DOHH2 (cell line): ENCODE measurements around the gene KLF2.

Source experiments
- H3F3A ChIP-seq: fragments of 200-600 bp; sonication (generic), shearing (Covaris generic); 2 replicates; pipeline ENCODE4 v1.6.0; 2016; ENCODE audit warnings: antibody characterized with exemption, mild to moderate bottlenecking; ENCODE audit not compliant: control insufficient read depth, insufficient read depth
- H3K27ac ChIP-seq: fragments of 200-600 bp; sonication (generic); 2 replicates; pipeline ENCODE4 v1.5.1; 2014; ENCODE audit warnings: low read depth, mild to moderate bottlenecking, low read length, moderate library complexity
- H3K27me3 ChIP-seq: fragments of 200-600 bp; sonication (generic); 2 replicates; pipeline ENCODE4 v1.6.1; 2014; ENCODE audit warnings: mild to moderate bottlenecking, low read length, mixed read lengths; ENCODE audit not compliant: control insufficient read depth
- H3K36me3 ChIP-seq: fragments of 200-600 bp; sonication (generic); 2 replicates; pipeline ENCODE4 v1.6.1; 2014; ENCODE audit warnings: mild to moderate bottlenecking, low read length, moderate library complexity, mixed read lengths; ENCODE audit not compliant: control insufficient read depth
- H3K4me1 ChIP-seq: fragments of 200-600 bp; sonication (generic); 2 replicates; pipeline ENCODE4 v1.6.1; 2014; ENCODE audit warnings: mild to moderate bottlenecking, low read length, mixed read lengths; ENCODE audit not compliant: control insufficient read depth
- H3K4me2 ChIP-seq: fragments of 200-600 bp; sonication (generic); 2 replicates; pipeline ENCODE4 v1.6.0; 2014; ENCODE audit warnings: mild to moderate bottlenecking, low read length, moderate library complexity
- H3K4me3 ChIP-seq: fragments of 200-600 bp; sonication (generic); 2 replicates; pipeline ENCODE4 v1.5.1; 2014; ENCODE audit warnings: mild to moderate bottlenecking, low read length, mixed read lengths
- H3K79me2 ChIP-seq: fragments of 200-600 bp; sonication (generic); 2 replicates; pipeline ENCODE4 v1.6.1; 2014; ENCODE audit warnings: mild to moderate bottlenecking, low read length, mixed read lengths; ENCODE audit not compliant: control insufficient read depth
- H3K9me2 ChIP-seq: fragments of 200-600 bp; sonication (generic); replicated peaks from 2 replicates; pipeline ENCODE4 v1.6.1; 2014; ENCODE audit warnings: mild to moderate bottlenecking, low read length, mixed read lengths; ENCODE audit not compliant: control insufficient read depth
- H3K9me3 ChIP-seq: fragments of 200-600 bp; sonication (generic); 2 replicates; pipeline ENCODE4 v1.6.1; 2014; ENCODE audit warnings: antibody characterized with exemption, low read length, mixed read lengths; ENCODE audit not compliant: control insufficient read depth, insufficient read depth
- H4K20me1 ChIP-seq: fragments of 200-600 bp; sonication (generic); 2 replicates; pipeline ENCODE4 v1.6.0; 2014; ENCODE audit warnings: low read depth, mild to moderate bottlenecking, antibody characterized with exemption, low read length, moderate library complexity; ENCODE audit not compliant: control insufficient read depth, insufficient read depth
- CTCF ChIP-seq: fragments of 200-600 bp; sonication (generic); IDR thresholded peaks from one replicate; pipeline ENCODE4 v1.5.1; 2014; ENCODE audit warnings: antibody characterized with exemption, mild to moderate bottlenecking, low read depth, low read length; ENCODE audit not compliant: poor library complexity, severe bottlenecking
- EZH2phosphoT487 ChIP-seq: fragments of 200-600 bp; sonication (generic); IDR thresholded peaks from 2 replicates; pipeline ENCODE4 v1.6.1; 2017; ENCODE audit warnings: borderline replicate concordance, mild to moderate bottlenecking, antibody characterized with exemption, low read length, moderate library complexity, mixed read lengths

The KLF2 gene

GRCh38 chr19:16308081-16308480 lies 16.5 kb upstream of the KLF2 start:
- H3K36me3 ChIP-seq = no peaks in the 10 kb centered on the region

GRCh38 chr19:16309643-16310042 lies 15.0 kb upstream of the KLF2 start:
- TF ChIP-seq CTCF (no peak), EZH2phosphoT487 (no peak)
- Histone ChIP-seq H3K79me2 (no peaks in the 10 kb centered on the region), H3K9me2 (no peaks in the 10 kb centered on the region), H3K27ac (no peak overlapping the region), H3K4me1 (peaks cover 6% of the 10 kb centered on the region), H3K4me3 (no peak overlapping the region), H4K20me1 (no peaks in the 10 kb centered on the region), H3K27me3 (no peaks in the 10 kb centered on the region), H3F3A (0 out of 2 replicates have a peak, but pooled peaks cover 3% of the 10 kb centered on the region), H3K4me2 (no peak overlapping the region), H3K9me3 (no peaks in the 10 kb centered on the region), H3K36me3 (no peaks in the 10 kb centered on the region)

More at GRCh38 chr19:16308081-16308480, 16.5 kb upstream of the KLF2 start:
- no peaks in the 10 kb centered on the region for H3K79me2 ChIP-seq
- no peak overlapping the region for H3K4me2 ChIP-seq
- no peaks in the 10 kb centered on the region for H4K20me1 ChIP-seq
- H3K9me3 ChIP-seq = no peaks in the 10 kb centered on the region
- no peaks in the 10 kb centered on the region for H3K9me2 ChIP-seq
- H3K27ac ChIP-seq = no peak overlapping the region
- peaks cover 22% of the 10 kb centered on the region for H3K4me1 ChIP-seq
- no peaks in the 10 kb centered on the region for H3K27me3 ChIP-seq
- TF ChIP-seq CTCF (no peak), EZH2phosphoT487 (no peak)
- H3F3A ChIP-seq = 0 out of 2 replicates have a peak, but pooled peaks cover 3% of the 10 kb centered on the region
- no peak overlapping the region for H3K4me3 ChIP-seq

DNA sequence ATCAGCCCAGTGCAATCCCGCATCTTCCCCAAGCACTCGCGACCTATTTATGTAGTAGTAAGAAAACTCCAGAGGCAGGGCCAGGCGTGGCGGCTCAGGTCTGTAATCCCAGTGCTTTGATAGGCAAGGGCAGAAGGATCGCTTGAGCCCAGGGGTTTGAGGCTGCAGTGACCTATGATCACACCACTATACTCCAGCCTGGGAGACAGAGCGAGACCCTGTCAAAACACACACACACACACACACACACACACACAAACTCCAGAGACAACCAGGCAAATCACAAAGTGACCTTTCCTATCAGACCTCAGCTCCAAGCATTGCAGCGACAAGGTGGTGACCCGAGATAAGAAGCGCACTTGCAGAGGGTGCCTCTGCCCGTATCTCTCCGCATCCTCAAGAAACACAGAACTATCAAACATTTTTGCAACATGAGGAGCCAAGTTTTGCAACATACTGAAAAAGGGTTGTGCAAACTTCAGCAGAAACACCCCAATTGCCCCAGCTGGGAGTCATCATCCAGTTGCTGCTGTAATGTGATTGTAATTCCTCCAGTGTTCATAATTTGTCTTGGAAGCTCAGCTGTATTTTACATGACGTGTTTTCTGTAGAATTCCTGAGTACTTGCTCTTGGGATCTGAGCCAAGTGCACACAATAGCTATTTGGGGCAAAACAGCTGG lies 8.7 kb upstream of the KLF2 start:
- H3K79me2 ChIP-seq = no peaks in the 10 kb centered on the region
- H3K27ac ChIP-seq = peak overlapping the region; percentile 67
- H3K4me2 ChIP-seq = peak overlapping the region; percentile 44
- H3K27me3 ChIP-seq = peaks cover 4% of the 10 kb centered on the region; the same call in 1 of the 2 replicates
- H3K36me3 ChIP-seq = no peaks in the 10 kb centered on the region
- H3K4me3 ChIP-seq = peak overlapping the region; percentile 18
- H3K9me2 ChIP-seq = no peaks in the 10 kb centered on the region
- TF ChIP-seq EZH2phosphoT487 = no peak
- no peak for TF ChIP-seq CTCF
- H3F3A ChIP-seq = peaks cover 6% of the 10 kb centered on the region; the same call in 1 of the 2 replicates
- H3K9me3 ChIP-seq = no peaks in the 10 kb centered on the region
- no peaks in the 10 kb centered on the region for H4K20me1 ChIP-seq
- H3K4me1 ChIP-seq = peaks cover 32% of the 10 kb centered on the region
